Measurements from ENCODE around the gene TREX2. TPM values are rescaled to one million over a fixed set of nuclear protein-coding genes. Genes with fewer than 3 reads are reported as not detected.

The TREX2 gene, protein sequence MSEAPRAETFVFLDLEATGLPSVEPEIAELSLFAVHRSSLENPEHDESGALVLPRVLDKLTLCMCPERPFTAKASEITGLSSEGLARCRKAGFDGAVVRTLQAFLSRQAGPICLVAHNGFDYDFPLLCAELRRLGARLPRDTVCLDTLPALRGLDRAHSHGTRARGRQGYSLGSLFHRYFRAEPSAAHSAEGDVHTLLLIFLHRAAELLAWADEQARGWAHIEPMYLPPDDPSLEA
- 1.0 to 1.8 TPM (median 1.7 TPM) in 5 replicates for total RNA-seq (2022; extraction: Qiagen RNA extraction)

DNA sequence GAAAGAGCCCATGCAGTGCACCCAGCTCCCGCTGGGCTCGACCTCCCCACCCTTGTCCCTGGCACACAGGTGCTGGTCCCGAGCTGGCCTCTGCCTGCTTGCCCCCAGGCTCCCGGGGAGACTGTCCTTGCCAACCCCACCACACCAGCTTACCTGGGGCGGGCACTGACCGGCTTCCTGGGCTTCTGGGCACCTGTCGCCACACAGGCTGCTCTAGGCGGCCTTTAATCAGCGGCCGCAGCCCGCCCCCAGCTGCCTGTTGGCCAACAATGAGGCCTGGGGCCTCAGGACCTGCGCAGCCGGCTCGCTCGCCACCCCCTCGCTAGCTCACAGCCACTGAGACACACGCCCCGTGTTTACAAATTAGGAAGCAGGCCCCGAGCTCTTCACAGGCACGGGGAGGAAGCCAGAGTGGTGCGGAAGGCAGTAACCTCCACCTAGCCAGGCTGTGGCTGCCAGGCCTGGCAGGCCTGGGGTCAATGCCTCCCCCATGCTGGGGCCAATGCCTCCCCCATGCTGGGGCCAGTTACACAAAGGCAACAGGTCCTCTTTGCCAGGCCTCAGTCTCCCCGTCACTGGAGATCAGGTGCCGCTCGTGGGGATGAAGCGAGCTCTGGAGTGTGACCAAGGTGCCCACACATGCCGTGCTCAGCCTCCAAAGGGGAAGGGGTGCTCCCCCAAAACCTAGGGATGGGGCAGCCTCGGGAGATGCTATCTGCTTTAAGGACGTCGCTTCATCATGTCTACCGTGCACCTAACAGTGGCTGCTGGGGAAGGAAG is at the start of gene TREX2:
Gene TREX2 (minus strand): TSS at position 201 of the 780 bp plus-strand sequence. CDS start 626 bp downstream, outside the sequence.

DNA sequence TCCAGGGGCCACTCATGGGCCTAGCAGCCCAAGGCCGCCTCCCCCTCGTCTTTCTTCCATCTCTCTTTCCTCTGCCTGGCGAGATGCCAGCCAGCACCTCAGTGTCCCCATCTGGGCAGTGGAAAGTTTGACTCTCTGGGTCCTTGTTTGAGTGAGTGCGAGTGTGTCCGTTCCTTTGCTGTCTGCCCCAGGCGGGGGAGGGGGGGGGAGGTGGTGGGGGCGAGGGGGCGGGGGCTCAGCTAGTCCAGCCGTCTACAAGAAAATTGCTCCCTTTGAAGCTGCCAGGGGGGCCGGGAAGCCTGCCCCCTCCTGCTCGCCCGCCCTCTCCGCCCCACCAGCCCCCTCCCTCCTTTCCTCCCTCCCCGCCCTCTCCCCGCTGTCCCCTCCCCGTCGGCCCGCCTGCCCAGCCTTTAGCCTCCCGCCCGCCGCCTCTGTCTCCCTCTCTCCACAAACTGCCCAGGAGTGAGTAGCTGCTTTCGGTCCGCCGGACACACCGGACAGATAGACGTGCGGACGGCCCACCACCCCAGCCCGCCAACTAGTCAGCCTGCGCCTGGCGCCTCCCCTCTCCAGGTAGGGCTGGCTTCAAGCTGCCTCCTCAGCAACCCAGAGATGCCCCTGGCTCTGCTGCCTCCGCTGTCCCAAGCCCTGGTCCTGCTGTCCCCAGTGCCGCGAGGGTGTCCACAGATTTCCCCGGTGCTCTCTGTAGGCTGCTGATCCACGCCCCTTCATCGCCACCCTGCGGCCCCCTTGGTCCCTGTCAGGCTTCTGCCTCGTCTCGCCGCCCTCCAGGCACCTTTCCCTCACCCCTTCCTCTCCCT is 48.9 kb upstream of the TREX2 start, which contains the start of gene BGN:
Gene BGN (plus strand): TSS at position 440 of the 821 bp plus-strand sequence. CDS start 9,652 bp downstream, outside the sequence.

DNA sequence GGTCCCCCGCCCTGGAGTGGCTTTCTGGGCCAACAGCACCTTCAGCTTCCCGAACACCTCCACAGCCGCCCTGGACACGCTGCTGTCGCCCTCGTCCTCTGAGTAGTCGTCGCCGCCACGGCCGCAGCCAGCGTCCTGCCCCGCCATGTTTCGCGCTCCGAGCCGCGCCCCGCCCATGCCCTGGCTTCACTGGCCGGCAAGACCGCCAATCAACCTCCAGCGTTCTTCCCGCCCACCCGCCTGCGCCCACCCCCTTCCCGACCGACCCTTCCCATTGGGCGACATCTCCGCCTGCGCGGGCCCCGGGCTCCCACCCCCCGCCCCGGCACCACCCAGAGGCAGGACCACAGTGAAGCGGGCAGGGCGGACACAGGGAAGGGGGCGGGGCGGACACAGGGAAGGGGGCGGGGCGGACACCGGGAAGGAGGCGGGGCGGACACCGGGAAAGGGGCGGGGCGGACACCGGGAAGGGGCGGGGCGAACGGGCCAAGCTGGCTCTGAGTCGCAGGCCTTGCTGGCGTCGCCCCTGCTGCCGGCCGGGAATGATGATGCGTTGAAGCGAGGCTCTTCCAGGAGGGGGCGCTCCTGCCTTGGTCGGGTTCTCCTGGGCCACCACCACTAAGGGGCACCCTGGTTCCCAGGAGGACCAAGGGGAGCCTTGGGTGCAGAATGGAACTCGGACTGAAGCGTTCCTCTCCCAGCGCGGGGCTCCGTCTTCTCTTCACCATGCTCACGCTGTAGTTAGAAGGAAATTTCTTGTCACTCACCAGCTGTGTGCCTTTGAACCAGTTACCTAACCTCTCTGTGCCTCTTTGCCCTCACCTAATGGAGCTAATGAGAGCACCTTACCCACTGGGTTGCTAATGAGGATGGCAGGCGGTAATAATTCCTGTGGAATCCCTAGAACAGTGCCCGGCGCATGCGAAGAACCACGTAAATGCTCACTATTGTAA is 24.8 kb upstream of the TREX2 start, which contains the start of gene HAUS7:
Gene HAUS7 (minus strand): TSS at position 166 of the 953 bp plus-strand sequence. CDS start 19 bp downstream, at position 147.

DNA sequence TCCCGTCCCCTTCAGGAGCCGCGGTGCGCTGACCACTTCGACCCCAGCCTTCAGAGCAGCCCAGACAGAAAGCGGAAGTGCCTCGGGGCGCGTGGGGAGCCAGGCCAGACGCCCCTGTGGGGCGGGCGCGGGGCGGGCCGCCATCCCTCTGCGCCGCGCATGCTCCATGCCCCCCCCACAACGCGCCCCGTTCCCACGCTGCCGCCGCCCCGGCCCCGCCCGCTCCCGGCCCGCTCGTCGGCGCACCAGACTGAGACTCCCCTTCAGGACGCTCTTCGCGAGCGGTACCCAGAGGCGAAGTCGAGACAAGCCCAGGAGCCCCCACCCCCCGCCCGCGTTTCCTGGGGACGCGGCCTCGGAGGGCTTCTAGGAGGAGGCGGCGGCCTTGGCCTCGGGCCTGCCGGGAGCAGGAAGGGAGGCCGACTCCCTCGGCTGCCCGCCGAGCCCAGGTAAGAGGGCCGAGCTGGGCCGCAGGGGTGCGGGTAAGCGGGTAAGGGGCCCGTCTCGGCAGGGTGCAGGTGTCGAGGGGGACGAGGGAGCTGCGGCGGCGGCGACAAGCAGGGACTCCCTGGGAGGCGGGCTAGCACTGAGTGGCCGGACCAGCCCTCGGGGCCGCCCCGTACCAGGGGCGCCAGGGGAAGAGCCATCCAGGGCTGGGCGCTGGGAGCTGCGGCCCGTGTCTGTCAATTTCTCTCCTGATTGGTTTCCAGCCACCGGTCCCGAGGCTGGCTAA is 34.4 kb downstream of the TREX2 start, which contains the start of gene ZFP92:
Gene ZFP92 (plus strand): TSS at position 218 of the 733 bp plus-strand sequence. CDS start 6,851 bp downstream, outside the sequence.

DNA sequence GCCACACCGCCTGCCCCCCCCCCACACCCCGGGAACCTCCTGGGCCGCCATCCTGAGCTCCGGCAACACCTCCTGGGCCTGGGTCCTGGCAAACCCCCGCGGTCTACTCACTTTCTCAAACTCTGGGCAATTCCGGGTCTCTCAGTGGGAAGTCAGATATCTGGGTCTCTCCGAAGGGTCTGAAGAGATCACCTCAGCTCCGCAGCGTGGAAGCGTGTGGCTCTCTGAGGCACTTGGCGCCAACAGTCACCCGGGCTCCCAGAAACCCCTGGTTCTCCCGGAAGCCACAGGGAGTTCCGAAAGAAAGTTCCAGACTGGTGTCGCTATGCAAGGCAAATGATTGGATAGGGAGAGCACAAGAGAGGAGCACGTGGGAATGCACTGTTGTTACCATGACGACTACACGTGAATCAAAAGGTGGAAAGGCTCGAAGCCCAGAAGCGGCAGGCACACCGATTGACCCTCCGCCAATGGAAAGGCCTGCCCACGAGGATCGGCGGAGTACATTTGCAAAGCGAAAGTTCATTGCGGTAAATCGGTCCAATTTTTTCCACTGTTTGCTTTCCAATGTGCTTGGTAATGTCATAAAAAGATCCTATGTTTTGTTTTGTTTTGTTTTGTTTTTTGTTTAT is 44.6 kb downstream of the TREX2 start, which contains the start of gene PNMA6E:
Gene PNMA6E (minus strand): TSS at position 218 of the 632 bp plus-strand sequence. CDS start 2,501 bp downstream, outside the sequence.

Other genes starting within 250 kb of the TREX2 start
- not detected in 5 replicates for gene PNMA6F, start 124.3 kb downstream of the TREX2 start, total RNA-seq (2022; extraction: Qiagen RNA extraction)
- gene ZNF275, start 111.9 kb downstream of the TREX2 start, total RNA-seq (2022; extraction: Qiagen RNA extraction) = 4.9 to 5.7 TPM (median 5.1 TPM) in 5 replicates
- gene PNMA6E, start 44.7 kb downstream of the TREX2 start, total RNA-seq (2022; extraction: Qiagen RNA extraction) = 0.03 to 0.05 TPM (median 0.03 TPM) in 3 of 5 replicates, not detected in the others
- 0.35 to 0.65 TPM (median 0.60 TPM) in 5 replicates for gene ZFP92, start 34.6 kb downstream of the TREX2 start, total RNA-seq (2022; extraction: Qiagen RNA extraction)
- gene HAUS7, start 24.5 kb upstream of the TREX2 start, total RNA-seq (2022; extraction: Qiagen RNA extraction) = 56.8 to 65.7 TPM (median 59.8 TPM) in 5 replicates
- not detected in 5 replicates for gene BGN, start 48.9 kb upstream of the TREX2 start, total RNA-seq (2022; extraction: Qiagen RNA extraction)
- 0.05 to 0.25 TPM (median 0.17 TPM) in 5 replicates for gene ATP2B3, start 71.6 kb upstream of the TREX2 start, total RNA-seq (2022; extraction: Qiagen RNA extraction)
- 38.9 to 59.5 TPM (median 57.0 TPM) in 5 replicates for gene CCNQ, start 153.1 kb upstream of the TREX2 start, total RNA-seq (2022; extraction: Qiagen RNA extraction)
- 1.2 to 1.8 TPM (median 1.4 TPM) in 5 replicates for gene DUSP9, start 201.1 kb upstream of the TREX2 start, total RNA-seq (2022; extraction: Qiagen RNA extraction)
- 0.21 to 0.37 TPM (median 0.24 TPM) in 3 of 5 replicates, not detected in the others for gene PNCK, start 227.8 kb upstream of the TREX2 start, total RNA-seq (2022; extraction: Qiagen RNA extraction)
- 10.0 to 13.6 TPM (median 11.9 TPM) in 5 replicates for gene SLC6A8, start 241.9 kb upstream of the TREX2 start, total RNA-seq (2022; extraction: Qiagen RNA extraction)

Data from A549 treated with CORT108297 at 1 μM for 4 hours (cell line).